WTC11 (cell line): ENCODE measurements around the gene PROSER3.

ENCODE experiments used
- CTCF ChIP-seq: fragments of 200-600 bp; IDR thresholded peaks from 2 replicates; pipeline ENCODE4 v1.8.0; 2022; ENCODE audit warnings: antibody characterized with exemption
- IRF2 ChIP-seq: sonication (generic); formaldehyde crosslinking; IDR thresholded peaks from 2 replicates; pipeline ENCODE4 v1.8.0; 2022; ENCODE audit warnings: low read depth, missing genetic modification reagents, borderline replicate concordance
- NFYB ChIP-seq: sonication (generic); formaldehyde crosslinking; conservative IDR thresholded peaks from 2 replicates; pipeline ENCODE4 v1.8.0; 2022; ENCODE audit warnings: low read depth, missing genetic modification reagents
- TF ChIP-seq, protein P1 (sequence below): sonication (generic); formaldehyde crosslinking; IDR thresholded peaks from 2 replicates; pipeline ENCODE4 v1.8.1; 2023; ENCODE audit warnings: mild to moderate bottlenecking, missing genetic modification reagents, moderate library complexity
- TF ChIP-seq, protein P2 (sequence below): sonication (generic); formaldehyde crosslinking; IDR thresholded peaks from 2 replicates; pipeline ENCODE4 v1.8.0; 2022; ENCODE audit warnings: mild to moderate bottlenecking, missing genetic modification reagents

GRCh38 chr19:35807633-35808032 lies 49.7 kb downstream of the PROSER3 start:
- TF ChIP-seq IRF2 (CRISPR knock-in tag) (no peak), CTCF (no peak), NFYB (CRISPR knock-in tag) (no peak)
- TF ChIP-seq, protein P1, sequence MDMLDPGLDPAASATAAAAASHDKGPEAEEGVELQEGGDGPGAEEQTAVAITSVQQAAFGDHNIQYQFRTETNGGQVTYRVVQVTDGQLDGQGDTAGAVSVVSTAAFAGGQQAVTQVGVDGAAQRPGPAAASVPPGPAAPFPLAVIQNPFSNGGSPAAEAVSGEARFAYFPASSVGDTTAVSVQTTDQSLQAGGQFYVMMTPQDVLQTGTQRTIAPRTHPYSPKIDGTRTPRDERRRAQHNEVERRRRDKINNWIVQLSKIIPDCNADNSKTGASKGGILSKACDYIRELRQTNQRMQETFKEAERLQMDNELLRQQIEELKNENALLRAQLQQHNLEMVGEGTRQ = no peak
- TF ChIP-seq, protein P2, sequence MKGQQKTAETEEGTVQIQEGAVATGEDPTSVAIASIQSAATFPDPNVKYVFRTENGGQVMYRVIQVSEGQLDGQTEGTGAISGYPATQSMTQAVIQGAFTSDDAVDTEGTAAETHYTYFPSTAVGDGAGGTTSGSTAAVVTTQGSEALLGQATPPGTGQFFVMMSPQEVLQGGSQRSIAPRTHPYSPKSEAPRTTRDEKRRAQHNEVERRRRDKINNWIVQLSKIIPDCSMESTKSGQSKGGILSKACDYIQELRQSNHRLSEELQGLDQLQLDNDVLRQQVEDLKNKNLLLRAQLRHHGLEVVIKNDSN (CRISPR knock-in tag) = no peak
